Mammary epithelial cell (primary cell): ENCODE data around the gene BPIFA2.

Source experiments
- EZH2 ChIP-seq: IDR thresholded peaks from 2 replicates; pipeline ENCODE4 v1.6.1; 2012; ENCODE audit warnings: low read length, inconsistent platforms, borderline replicate concordance
- TF ChIP-seq, protein P1 (sequence below), 2 donors: IDR thresholded peaks in 1 of 2; conservative IDR thresholded peaks in 1 of 2; 2 replicates each; pipeline ENCODE4 v1.5.1; 2011 to 2012; ENCODE audit warnings: inconsistent platforms in 2 of 2, low read length in 2 of 2, mild to moderate bottlenecking in 2 of 2, control low read depth in 1 of 2, low read depth in 1 of 2; ENCODE audit not compliant: insufficient read depth in 1 of 2; ENCODE audit errors: extremely low read depth in 1 of 2

DNA sequence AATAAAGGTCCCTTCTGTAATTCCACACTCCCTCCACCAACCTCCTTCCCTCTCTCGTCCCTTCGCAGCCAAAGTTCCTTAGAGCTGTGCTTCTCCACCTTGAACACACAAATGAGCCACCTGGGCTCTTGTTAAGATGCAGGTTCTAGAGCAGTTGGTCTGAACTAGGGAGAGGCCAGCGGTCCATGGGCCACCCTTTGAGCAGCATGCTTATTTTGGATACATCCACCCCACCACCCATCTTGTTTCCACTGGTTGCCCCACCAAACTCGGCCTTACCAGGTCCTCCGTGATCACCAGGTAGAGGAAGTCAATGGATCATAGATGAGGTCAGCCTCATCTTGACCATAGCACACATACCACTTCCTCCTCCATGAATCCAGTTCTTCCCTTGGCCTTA is 7.3 kb upstream of the BPIFA2 start:
- TF ChIP-seq, protein P1, sequence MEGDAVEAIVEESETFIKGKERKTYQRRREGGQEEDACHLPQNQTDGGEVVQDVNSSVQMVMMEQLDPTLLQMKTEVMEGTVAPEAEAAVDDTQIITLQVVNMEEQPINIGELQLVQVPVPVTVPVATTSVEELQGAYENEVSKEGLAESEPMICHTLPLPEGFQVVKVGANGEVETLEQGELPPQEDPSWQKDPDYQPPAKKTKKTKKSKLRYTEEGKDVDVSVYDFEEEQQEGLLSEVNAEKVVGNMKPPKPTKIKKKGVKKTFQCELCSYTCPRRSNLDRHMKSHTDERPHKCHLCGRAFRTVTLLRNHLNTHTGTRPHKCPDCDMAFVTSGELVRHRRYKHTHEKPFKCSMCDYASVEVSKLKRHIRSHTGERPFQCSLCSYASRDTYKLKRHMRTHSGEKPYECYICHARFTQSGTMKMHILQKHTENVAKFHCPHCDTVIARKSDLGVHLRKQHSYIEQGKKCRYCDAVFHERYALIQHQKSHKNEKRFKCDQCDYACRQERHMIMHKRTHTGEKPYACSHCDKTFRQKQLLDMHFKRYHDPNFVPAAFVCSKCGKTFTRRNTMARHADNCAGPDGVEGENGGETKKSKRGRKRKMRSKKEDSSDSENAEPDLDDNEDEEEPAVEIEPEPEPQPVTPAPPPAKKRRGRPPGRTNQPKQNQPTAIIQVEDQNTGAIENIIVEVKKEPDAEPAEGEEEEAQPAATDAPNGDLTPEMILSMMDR (conservative IDR thresholded peaks at IDR 0.05 in 1 of 2, IDR thresholded peaks at IDR 0.05 in 1 of 2; ENCODE audit: extremely low read depth in 1 of 2, insufficient read depth in 1 of 2, low read depth in 1 of 2, low read length in 2 of 2): no peak
- no peak for TF ChIP-seq EZH2
